HS-5 (cell line): ENCODE data around the gene AP1G1.
"Not testable (repeated sequence)": the region's sequence is repeated elsewhere in the genome, so short reads cannot be mapped to it uniquely, and the experiment has no call there.

Source experiments
- DNase-seq: peaks from one replicate; pipeline ENCODE4 v3.0.0-alpha.2; 2012; ENCODE audit warnings: low read depth

AP1G1 gene

GRCh38 chr16:71808593-71809459 is at the start of gene AP1G1:
TSS of gene AP1G1 (minus strand) at chr16:71808834. CDS start at chr16:71789479, 19,355 bp downstream.
- peak; percentile 97 for DNase-seq

GRCh38 chr16:71855937-71856662 is 47.5 kb upstream of the AP1G1 start:
- no peak for DNase-seq

- DNase-seq, result no peak
Observed at GRCh38 chr16:71854369-71854948, 45.8 kb upstream of the AP1G1 start.

GRCh38 chr16:71853413-71853812 is 44.8 kb upstream of the AP1G1 start:
- DNase-seq, result no peak

- DNase-seq, result no peak
Observed at GRCh38 chr16:71852561-71852960, 43.9 kb upstream of the AP1G1 start.

GRCh38 chr16:71852158-71852557 is 43.5 kb upstream of the AP1G1 start:
- no peak for DNase-seq

GRCh38 chr16:71851746-71852145 is 43.1 kb upstream of the AP1G1 start:
- DNase-seq, result no peak

- no peak for DNase-seq
Observed at GRCh38 chr16:71848622-71849021, 40.0 kb upstream of the AP1G1 start.

GRCh38 chr16:71847096-71847495 is 38.5 kb upstream of the AP1G1 start:
- no peak for DNase-seq

GRCh38 chr16:71846431-71846830 is 37.8 kb upstream of the AP1G1 start:
- no peak for DNase-seq

GRCh38 chr16:71845639-71846430 is 37.2 kb upstream of the AP1G1 start, which contains the start of gene ATXN1L:
TSS of gene ATXN1L (plus strand) at chr16:71845976. CDS start at chr16:71849741, 3,765 bp downstream.
- DNase-seq, result peak; percentile 64

- DNase-seq, result no peak
Observed at GRCh38 chr16:71843572-71843971, 34.9 kb upstream of the AP1G1 start.

- DNase-seq, result no peak
Observed at GRCh38 chr16:71840052-71840451, 31.4 kb upstream of the AP1G1 start.

GRCh38 chr16:71837150-71837549 is 28.5 kb upstream of the AP1G1 start:
- no peak for DNase-seq

- no peak for DNase-seq
Observed at GRCh38 chr16:71834291-71834690, 25.7 kb upstream of the AP1G1 start.

GRCh38 chr16:71832112-71832511 is 23.5 kb upstream of the AP1G1 start:
- DNase-seq, result not testable (repeated sequence)

GRCh38 chr16:71831698-71832097 is 23.1 kb upstream of the AP1G1 start:
- not testable (repeated sequence) for DNase-seq

- DNase-seq, result no peak
Observed at GRCh38 chr16:71830359-71830758, 21.7 kb upstream of the AP1G1 start.

GRCh38 chr16:71826533-71827017 is 17.9 kb upstream of the AP1G1 start:
- no peak for DNase-seq

GRCh38 chr16:71817155-71817500 is 8.5 kb upstream of the AP1G1 start:
- not testable (repeated sequence) for DNase-seq

GRCh38 chr16:71811261-71811803 is 2.7 kb upstream of the AP1G1 start:
- no peak for DNase-seq

- not testable (repeated sequence) for DNase-seq
Observed at GRCh38 chr16:71810155-71810530, 1.5 kb upstream of the AP1G1 start.
